H1 (cell line): Measurements from ENCODE around the gene CRNN.

Experiments
- BCL11A ChIP-seq, 2 experiments: IDR thresholded peaks; one replicate each; pipeline ENCODE4 v1.6.1; 2011; ENCODE audit warnings: low read depth in 2 of 2, low read length in 2 of 2, mild to moderate bottlenecking in 2 of 2
- CTCF ChIP-seq, 3 experiments: IDR thresholded peaks; 1 replicate in 2 of 3; 2 replicates in 1 of 3; pipeline versions ENCODE4 v1.5.1 to v1.6.1; 2011; ENCODE audit warnings: low read length in 3 of 3, mild to moderate bottlenecking in 3 of 3, inconsistent platforms in 2 of 3, low read depth in 1 of 3, moderate library complexity in 1 of 3; ENCODE audit not compliant: insufficient read depth in 1 of 3; ENCODE audit errors: control extremely low read depth in 1 of 3
- EGR1 ChIP-seq: IDR thresholded peaks from 2 replicates; pipeline ENCODE4 v1.6.1; 2011; ENCODE audit warnings: low read depth, low read length, borderline replicate concordance
- TF ChIP-seq, protein P1 (sequence below): IDR thresholded peaks from 2 replicates; pipeline ENCODE4 v1.6.1; 2012; ENCODE audit warnings: inconsistent platforms
- TF ChIP-seq, protein P2 (sequence below): IDR thresholded peaks from 2 replicates; pipeline ENCODE4 v1.6.1; 2011; ENCODE audit warnings: low read depth, mild to moderate bottlenecking, low read length; ENCODE audit not compliant: insufficient read depth

GRCh38 chr1:152410599-152410998, 3.5 kb downstream of the CRNN start:
- TF ChIP-seq, protein P1, sequence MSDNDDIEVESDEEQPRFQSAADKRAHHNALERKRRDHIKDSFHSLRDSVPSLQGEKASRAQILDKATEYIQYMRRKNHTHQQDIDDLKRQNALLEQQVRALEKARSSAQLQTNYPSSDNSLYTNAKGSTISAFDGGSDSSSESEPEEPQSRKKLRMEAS, result no peak
- TF ChIP-seq CTCF (IDR thresholded peaks at IDR 0.05; ENCODE audit: control extremely low read depth in 1 of 3, insufficient read depth in 1 of 3, low read depth in 1 of 3, low read length in 3 of 3), result no peak
- TF ChIP-seq, protein P2, sequence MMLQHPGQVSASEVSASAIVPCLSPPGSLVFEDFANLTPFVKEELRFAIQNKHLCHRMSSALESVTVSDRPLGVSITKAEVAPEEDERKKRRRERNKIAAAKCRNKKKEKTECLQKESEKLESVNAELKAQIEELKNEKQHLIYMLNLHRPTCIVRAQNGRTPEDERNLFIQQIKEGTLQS, result no peak
- no peak for TF ChIP-seq EGR1
- TF ChIP-seq BCL11A (IDR thresholded peaks at IDR 0.05; ENCODE audit: low read depth in 2 of 2, low read length in 2 of 2), result no peak
